ENCODE measurements around the gene AURKAIP1.
A peak's percentile ranks its signal among the peaks of the same experiment; 100 is the strongest.
"Not testable (repeated sequence)": the region's sequence is repeated elsewhere in the genome, so short reads cannot be mapped to it uniquely, and the experiment has no call there.

The AURKAIP1 gene

GRCh38 chr1:1374929-1375662, at the start of gene AURKAIP1:
TSS of gene AURKAIP1 (minus strand) at chr1:1375207. CDS start at chr1:1374756, 451 bp downstream.
- peak; percentile 86 to 96 (median 95) for DNase-seq

DNA sequence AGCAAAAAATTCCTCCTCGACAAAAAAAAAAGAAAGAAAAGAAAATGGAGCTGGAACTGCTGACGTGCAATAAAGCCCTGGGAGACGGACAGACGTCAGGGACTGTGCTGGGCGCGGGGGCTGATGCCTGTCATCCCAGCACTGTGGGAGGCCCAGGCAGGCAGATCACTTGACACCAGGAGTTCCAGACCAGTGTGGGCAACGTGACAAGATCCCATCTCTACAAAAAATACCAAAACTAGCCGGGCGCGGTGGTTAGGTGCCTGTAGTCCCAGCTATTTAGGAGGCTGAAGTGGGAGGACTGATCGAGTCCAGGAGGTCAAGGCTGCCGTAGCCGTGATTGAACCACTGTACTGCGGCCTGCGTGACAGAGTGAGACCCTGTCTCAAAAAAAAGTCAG, 49.7 kb upstream of the AURKAIP1 start:
- DNase-seq: no peak

GRCh38 chr1:1423245-1423597, 48.2 kb upstream of the AURKAIP1 start:
- DNase-seq: no peak

DNA sequence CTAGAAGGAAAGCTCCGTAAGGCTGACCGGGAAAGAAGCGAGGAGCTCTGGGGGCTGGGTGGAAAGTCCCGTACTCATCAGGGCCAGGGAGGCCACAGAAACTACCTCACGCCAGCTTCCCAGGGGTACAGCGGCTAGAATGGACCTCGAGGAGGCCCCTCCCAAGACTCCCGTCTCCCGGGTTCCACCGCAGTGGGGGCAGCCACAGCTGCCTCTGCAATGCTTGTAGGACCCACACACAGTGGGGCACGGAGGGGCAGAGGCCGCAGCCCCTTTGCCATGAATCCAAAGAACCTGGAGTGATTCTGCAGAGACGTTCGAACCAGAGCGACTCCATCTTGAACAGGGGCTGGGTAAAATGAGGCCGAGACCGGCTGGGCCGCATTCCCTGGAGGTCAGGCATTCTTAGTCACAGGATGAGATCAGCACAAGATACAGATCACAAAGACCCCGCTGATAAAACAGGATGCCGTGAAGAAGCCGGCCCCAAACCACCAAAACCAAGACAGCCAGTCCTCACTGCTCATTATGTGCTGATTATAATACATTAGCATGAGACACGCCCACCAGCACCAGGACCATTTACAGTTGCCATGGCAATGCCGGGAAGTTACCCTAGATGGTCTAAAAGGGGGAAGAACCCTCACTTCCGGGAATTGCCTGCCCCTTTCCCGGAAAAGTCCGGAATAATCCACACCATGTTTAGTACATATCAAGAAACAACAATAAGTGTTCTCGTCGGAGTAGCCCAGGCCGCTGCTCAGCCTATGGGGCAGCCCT, 47.6 kb upstream of the AURKAIP1 start:
- no peak for DNase-seq

GRCh38 chr1:1421907-1422464, 47.0 kb upstream of the AURKAIP1 start:
- no peak for DNase-seq

DNA sequence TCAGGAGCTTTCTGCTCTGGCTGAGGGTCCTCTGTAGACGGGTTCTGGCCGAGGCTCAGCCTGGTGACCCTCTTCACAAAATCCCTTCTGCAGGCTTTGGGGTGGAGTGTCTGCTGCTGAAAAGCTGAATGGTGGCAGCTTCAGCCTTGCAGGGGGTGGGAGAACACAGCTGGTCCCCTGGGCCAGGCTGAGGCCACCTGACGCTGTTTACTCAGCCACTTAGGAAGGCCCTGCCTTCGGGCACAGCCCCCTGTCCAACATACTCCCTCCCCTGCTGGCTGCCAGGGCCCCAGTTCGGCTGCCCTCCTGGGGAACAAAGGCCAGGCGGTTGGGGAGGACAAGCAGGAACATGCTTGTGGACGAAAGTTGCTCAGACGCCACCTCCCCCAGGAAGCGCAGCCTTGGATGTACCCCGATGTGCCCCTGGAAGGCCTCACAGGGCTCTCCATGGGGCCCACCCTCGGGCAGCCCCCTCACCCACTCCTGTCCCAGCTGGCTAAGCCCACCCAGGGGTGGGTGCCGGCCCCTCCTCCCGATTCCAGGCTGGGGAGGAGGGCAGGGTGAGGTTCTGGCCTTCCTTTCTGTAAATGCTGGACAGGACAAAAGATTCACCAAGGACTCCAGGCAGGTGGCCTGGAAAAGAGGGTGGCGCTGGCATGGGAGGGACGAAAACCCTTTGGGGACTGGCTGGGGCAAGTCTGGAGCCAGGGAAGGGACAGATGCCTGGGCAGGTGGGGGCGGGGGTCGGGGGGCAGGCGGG, 46.3 kb upstream of the AURKAIP1 start, which contains the start of gene ANKRD65:
Gene ANKRD65, minus strand, starts transcription at position 130 of the 760 bp plus-strand sequence. CDS start 271 bp downstream, outside the sequence.
- no peak for DNase-seq

- DNase-seq: no peak
Observed at GRCh38 chr1:1420654-1421141, 45.7 kb upstream of the AURKAIP1 start.

GRCh38 chr1:1419813-1420653, 45.0 kb upstream of the AURKAIP1 start:
- peak in 1 of 6 experiments; percentile 12 for DNase-seq

GRCh38 chr1:1419363-1419812, 44.4 kb upstream of the AURKAIP1 start:
- no peak for DNase-seq

GRCh38 chr1:1418464-1419362, 43.7 kb upstream of the AURKAIP1 start:
- DNase-seq: no peak

DNA sequence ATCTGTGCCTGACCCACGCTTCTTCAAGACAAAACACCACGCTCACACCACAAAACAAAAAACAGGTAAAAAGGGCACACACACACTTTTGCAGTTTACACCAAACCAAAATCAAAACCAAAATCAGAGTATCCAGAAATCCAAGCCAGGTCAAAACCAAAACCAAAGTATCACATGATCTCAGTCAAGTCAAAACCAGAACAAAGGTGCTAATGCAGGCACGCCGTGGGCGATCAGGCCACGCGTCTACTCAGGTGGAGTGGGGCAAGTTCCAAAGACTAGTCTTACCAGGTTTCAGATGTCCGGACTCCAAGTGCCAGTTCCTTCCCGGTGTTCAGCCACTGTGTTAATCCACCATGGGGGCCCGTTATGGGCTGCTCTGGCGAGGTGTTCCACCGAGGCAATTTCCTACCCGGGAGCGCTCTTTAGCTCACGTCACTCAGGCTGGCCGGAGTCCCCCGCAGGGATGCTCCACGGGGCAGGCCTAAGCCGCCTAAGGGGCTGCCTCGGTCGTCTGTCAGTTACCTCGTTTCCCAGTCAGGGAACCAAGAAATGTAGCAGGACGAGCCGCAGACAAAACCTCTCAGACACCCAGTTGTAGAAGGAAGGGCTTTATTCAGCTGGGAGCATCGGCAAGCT, 42.9 kb upstream of the AURKAIP1 start:
- DNase-seq: not testable (repeated sequence)

GRCh38 chr1:1417396-1417795, 42.4 kb upstream of the AURKAIP1 start:
- DNase-seq: not testable (repeated sequence)

- DNase-seq: no peak
Observed at GRCh38 chr1:1415751-1416150, 40.7 kb upstream of the AURKAIP1 start.

DNA sequence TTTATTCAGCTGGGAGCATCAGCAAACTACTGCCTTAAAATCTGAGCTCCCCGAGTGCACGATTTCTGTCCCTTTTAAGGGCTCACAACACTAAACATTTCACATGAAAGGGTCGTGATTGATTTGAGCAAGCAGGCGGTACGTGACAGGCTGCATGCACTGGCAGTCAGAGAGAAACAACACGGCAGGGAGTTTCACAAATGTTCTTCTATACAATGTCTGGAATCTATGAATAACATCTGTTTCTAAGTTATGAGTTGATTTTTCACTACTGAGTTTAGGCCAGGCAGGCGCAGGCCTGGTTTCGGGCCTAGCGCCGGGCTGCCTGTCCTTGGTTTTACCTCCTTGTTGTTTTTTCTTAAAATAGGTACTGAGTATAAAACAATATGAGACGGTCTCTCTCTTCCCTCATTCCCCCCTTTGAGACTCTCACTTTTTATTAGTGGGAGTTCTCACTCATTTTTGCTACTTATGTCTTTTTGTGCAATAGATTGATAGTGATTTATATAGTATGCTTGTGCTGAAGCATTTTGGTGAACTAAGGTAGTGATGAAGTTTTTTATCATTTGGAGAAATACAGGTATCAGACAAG, 37.4 kb upstream of the AURKAIP1 start:
- DNase-seq: not testable (repeated sequence)

GRCh38 chr1:1411626-1412025, 36.6 kb upstream of the AURKAIP1 start:
- DNase-seq: no peak

DNA sequence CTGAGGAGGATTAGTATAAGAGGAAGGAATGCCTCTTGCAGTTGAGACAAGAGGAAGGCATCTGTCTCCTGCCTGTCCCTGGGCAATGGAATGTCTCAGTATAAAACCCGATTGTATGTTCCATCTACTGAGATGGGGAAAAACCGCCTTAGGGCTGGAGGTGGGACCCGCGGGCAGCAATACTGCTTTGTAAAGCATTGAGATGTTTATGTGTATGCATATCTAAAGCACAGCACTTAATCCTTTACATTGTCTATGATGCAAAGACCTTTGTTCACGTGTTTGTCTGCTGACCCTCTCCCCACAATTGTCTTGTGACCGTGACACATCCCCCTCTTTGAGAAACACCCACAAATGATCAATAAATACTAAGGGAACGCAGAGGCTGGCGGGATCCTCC, 35.2 kb upstream of the AURKAIP1 start:
- DNase-seq: not testable (repeated sequence)

DNA sequence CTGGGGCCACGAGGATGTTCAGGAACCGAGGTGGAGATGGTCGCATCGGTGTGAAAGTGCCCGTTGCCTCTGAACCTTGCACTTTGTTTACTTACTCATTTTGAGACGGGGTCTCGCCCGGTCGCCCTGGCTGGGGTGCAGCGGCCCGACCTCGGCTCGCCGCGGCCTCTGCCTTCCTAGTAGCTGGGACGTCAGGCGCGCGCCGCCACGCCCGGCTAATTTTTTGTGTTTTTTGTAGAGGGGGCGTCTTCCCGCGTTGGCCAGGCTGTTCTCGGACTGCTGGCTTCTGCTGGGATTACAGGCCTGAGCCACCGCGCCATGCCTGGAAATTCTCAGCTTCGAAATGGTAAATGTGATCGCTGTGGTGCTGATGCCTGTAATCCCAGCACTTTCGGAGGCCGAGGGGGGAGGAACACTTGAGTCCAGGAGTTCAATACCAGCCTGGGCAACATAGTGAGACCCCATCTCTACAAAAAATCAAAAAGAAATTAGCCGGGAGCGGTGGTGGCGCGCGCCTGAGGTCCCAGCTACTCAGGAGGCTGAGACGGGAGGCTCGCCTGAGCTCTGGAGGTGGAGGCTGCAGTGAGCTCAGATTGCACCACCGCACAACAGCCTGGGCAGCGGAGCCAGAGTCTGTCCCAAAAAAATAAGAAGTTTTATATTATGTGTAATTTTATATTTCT, 32.8 kb upstream of the AURKAIP1 start:
- peak in 1 of 6 experiments; percentile 42 for DNase-seq

- DNase-seq: peak; percentile 90 to 94 (median 94)
Observed at GRCh38 chr1:1406821-1407635, 32.0 kb upstream of the AURKAIP1 start, which contains the start of gene MRPL20. TSS of gene MRPL20 (minus strand) at chr1:1407293. CDS start at chr1:1407217, 76 bp downstream.

Data from stimulated activated naive CD4-positive, alpha-beta T cell (primary cell).